ENCODE data around the gene DOCK3.
"Not testable (repeated sequence)": the region's sequence is repeated elsewhere in the genome, so short reads cannot be mapped to it uniquely, and the experiment has no call there.

Gene DOCK3

GRCh38 chr3:51368276-51368675 lies 693.5 kb downstream of the DOCK3 start:
- not testable (repeated sequence) for DNase-seq (ENCODE audit: low read depth)

GRCh38 chr3:51371943-51372557 lies 697.3 kb downstream of the DOCK3 start:
- peak; percentile 55 for DNase-seq (ENCODE audit: low read depth)

- no peak for DNase-seq (ENCODE audit: low read depth)
Observed at GRCh38 chr3:51373658-51374421, 699.1 kb downstream of the DOCK3 start.

- DNase-seq (ENCODE audit: low read depth): no peak
Observed at GRCh38 chr3:51374456-51374855, 699.7 kb downstream of the DOCK3 start.

- no peak for DNase-seq (ENCODE audit: low read depth)
Observed at GRCh38 chr3:51375136-51375535, 700.4 kb downstream of the DOCK3 start.

GRCh38 chr3:51375571-51375970 lies 700.8 kb downstream of the DOCK3 start:
- DNase-seq (ENCODE audit: low read depth): no peak

GRCh38 chr3:51378065-51378464 lies 703.3 kb downstream of the DOCK3 start:
- no peak for DNase-seq (ENCODE audit: low read depth)

GRCh38 chr3:51378726-51379125 lies 704.0 kb downstream of the DOCK3 start:
- DNase-seq (ENCODE audit: low read depth): no peak

- no peak for DNase-seq (ENCODE audit: low read depth)
Observed at GRCh38 chr3:51379301-51379700, 704.6 kb downstream of the DOCK3 start.

GRCh38 chr3:51379746-51380455 lies 705.2 kb downstream of the DOCK3 start:
- no peak for DNase-seq (ENCODE audit: low read depth)

GRCh38 chr3:51380601-51381332 lies 706.0 kb downstream of the DOCK3 start:
- DNase-seq (ENCODE audit: low read depth): no peak

- no peak for DNase-seq (ENCODE audit: low read depth)
Observed at GRCh38 chr3:51381333-51381705, 706.6 kb downstream of the DOCK3 start.

GRCh38 chr3:51382076-51382745 lies 707.5 kb downstream of the DOCK3 start:
- no peak for DNase-seq (ENCODE audit: low read depth)

- DNase-seq (ENCODE audit: low read depth): no peak
Observed at GRCh38 chr3:51382947-51383578, 708.3 kb downstream of the DOCK3 start.

GRCh38 chr3:51384055-51384725 lies 709.5 kb downstream of the DOCK3 start:
- no peak for DNase-seq (ENCODE audit: low read depth)

GRCh38 chr3:51384726-51385473 lies 710.2 kb downstream of the DOCK3 start, which contains the start of gene MANF:
Gene MANF, plus strand, starts transcription at chr3:51385291. Its CDS starts 52 bp downstream, at chr3:51385343.
- peak; percentile 91 for DNase-seq (ENCODE audit: low read depth)

- DNase-seq (ENCODE audit: low read depth): no peak
Observed at GRCh38 chr3:51385621-51386091, 710.9 kb downstream of the DOCK3 start.

- DNase-seq (ENCODE audit: low read depth): no peak
Observed at GRCh38 chr3:51386159-51386851, 711.6 kb downstream of the DOCK3 start.

- DNase-seq (ENCODE audit: low read depth): no peak
Observed at GRCh38 chr3:51386852-51387229, 712.1 kb downstream of the DOCK3 start.
